Caki2 (cell line): Measurements from ENCODE around the gene DOCK4. TPM values are rescaled to one million over a fixed set of nuclear protein-coding genes. Genes with fewer than 3 reads are reported as not detected.

Source experiments
- DNase-seq: peaks from one replicate; pipeline ENCODE4 v3.0.0-alpha.2; 2015; ENCODE audit warnings: low read depth
- in situ Hi-C: cut with HindIII; loops from 2 replicates; pipeline ENCODE4 v1.10.0; 2016; ENCODE audit warnings: low sequenced_read_pairs, low pct_unique_long_range_greater_than_20kb, mixed read lengths
- total RNA-seq: library from RNA; depleted of rRNA; stranded (reverse); fragments of >200 nt; shearing (Covaris generic); gene quantifications from 2 replicates; pipeline ENCODE4 v1.2.3, GENCODE V29; 2014; ENCODE audit warnings: low replicate concordance

DOCK4 gene
- total RNA-seq, 1 experiment from 2014 or later = 3.5 TPM

GRCh38 chr7:111892588-111892987, 313.6 kb downstream of the DOCK4 start:
- no peak for DNase-seq
- in situ Hi-C loops = no loop called here

- in situ Hi-C loops = no loop called here
- DNase-seq = no peak
These were observed 318.5 kb downstream of the DOCK4 start for GRCh38 chr7:111887734-111888133.

GRCh38 chr7:111886233-111886632, 320.0 kb downstream of the DOCK4 start:
- DNase-seq = no peak
- in situ Hi-C loops = no loop called here

GRCh38 chr7:111883241-111883640, 323.0 kb downstream of the DOCK4 start:
- DNase-seq = no peak
- in situ Hi-C loops = no loop called here

- in situ Hi-C loops = no loop called here
- DNase-seq = no peak
These were observed 327.4 kb downstream of the DOCK4 start for GRCh38 chr7:111878785-111879184.

GRCh38 chr7:111877931-111878330, 328.3 kb downstream of the DOCK4 start:
- DNase-seq = no peak
- in situ Hi-C loops = no loop called here

GRCh38 chr7:111873963-111874690, 332.1 kb downstream of the DOCK4 start:
- in situ Hi-C loops = no loop called here

GRCh38 chr7:111873326-111873646, 332.9 kb downstream of the DOCK4 start:
- in situ Hi-C loops = no loop called here
- DNase-seq = no peak

More at GRCh38 chr7:111873963-111874690, 332.1 kb downstream of the DOCK4 start:
- no peak for DNase-seq

GRCh38 chr7:111872450-111873325, 333.5 kb downstream of the DOCK4 start:
- in situ Hi-C loops = no loop called here
- DNase-seq = no peak

GRCh38 chr7:111871283-111871682, 334.9 kb downstream of the DOCK4 start:
- DNase-seq = no peak
- in situ Hi-C loops = no loop called here

- in situ Hi-C loops = no loop called here
- DNase-seq = no peak
These were observed 336.9 kb downstream of the DOCK4 start for GRCh38 chr7:111869280-111869679.

- in situ Hi-C loops = no loop called here
- DNase-seq = no peak
These were observed 338.8 kb downstream of the DOCK4 start for GRCh38 chr7:111867348-111867931.

- DNase-seq = no peak
- in situ Hi-C loops = no loop called here
These were observed 339.4 kb downstream of the DOCK4 start for GRCh38 chr7:111866787-111867186.

- DNase-seq = no peak
- in situ Hi-C loops = no loop called here
These were observed 340.8 kb downstream of the DOCK4 start for GRCh38 chr7:111865430-111865829.

- in situ Hi-C loops = no loop called here
- no peak for DNase-seq
These were observed 341.8 kb downstream of the DOCK4 start for GRCh38 chr7:111864291-111864976.

GRCh38 chr7:111863269-111863668, 342.9 kb downstream of the DOCK4 start:
- DNase-seq = no peak
- in situ Hi-C loops = no loop called here

GRCh38 chr7:111860248-111860647, 346.0 kb downstream of the DOCK4 start:
- in situ Hi-C loops = no loop called here
- no peak for DNase-seq

- in situ Hi-C loops = no loop called here
- DNase-seq = no peak
These were observed 347.9 kb downstream of the DOCK4 start for GRCh38 chr7:111858331-111858730.

GRCh38 chr7:111855842-111856227, 350.4 kb downstream of the DOCK4 start:
- in situ Hi-C loops = no loop called here
- DNase-seq = no peak
